ENCODE results near the gene SLC16A8.
"Not testable (repeated sequence)": the region's sequence is repeated elsewhere in the genome, so short reads cannot be mapped to it uniquely, and the experiment has no call there.

SLC16A8 gene, protein sequence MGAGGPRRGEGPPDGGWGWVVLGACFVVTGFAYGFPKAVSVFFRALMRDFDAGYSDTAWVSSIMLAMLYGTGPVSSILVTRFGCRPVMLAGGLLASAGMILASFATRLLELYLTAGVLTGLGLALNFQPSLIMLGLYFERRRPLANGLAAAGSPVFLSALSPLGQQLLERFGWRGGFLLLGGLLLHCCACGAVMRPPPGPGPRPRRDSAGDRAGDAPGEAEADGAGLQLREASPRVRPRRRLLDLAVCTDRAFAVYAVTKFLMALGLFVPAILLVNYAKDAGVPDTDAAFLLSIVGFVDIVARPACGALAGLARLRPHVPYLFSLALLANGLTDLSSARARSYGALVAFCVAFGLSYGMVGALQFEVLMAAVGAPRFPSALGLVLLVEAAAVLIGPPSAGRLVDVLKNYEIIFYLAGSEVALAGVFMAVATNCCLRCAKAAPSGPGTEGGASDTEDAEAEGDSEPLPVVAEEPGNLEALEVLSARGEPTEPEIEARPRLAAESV

DNA sequence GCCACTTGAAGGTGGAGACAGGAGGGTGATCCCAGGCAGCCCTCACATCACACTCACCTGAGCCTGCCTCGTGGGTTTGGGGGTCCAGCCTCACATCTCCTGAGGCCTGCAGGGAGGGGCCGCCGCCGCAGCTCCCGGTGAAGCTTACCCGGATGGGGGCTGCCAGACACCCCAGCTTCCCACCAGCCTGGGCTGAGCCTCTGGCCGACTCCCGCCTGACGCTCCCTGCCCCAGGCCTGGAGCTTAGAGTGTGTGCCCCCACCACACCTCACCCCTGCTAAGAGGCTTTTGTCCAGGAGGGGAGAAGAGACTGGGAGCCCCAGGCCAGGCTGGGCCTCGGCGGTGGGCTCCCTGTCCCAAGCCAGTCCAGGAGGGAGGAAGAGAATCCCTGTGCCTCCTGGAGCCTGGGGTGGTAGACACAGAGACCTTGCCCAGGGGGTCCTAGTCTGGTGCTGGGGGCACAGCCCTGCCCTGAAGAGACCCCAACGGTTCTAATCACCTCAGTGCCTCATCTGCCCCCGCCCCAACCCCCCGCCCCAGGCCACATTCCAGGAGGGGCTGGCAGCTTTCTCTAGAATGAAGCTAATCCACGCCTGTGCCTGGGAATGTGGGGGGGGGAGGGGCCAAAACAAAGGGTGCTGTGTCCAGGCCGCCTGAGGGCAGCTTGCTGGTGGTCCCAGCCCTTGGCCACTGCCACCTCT lies at the start of gene SLC16A8:
Gene SLC16A8, minus strand, starts transcription at position 254 of the 701 bp plus-strand sequence. CDS start 1,311 bp downstream, outside the sequence.
- DNase-seq, result no peak

DNA sequence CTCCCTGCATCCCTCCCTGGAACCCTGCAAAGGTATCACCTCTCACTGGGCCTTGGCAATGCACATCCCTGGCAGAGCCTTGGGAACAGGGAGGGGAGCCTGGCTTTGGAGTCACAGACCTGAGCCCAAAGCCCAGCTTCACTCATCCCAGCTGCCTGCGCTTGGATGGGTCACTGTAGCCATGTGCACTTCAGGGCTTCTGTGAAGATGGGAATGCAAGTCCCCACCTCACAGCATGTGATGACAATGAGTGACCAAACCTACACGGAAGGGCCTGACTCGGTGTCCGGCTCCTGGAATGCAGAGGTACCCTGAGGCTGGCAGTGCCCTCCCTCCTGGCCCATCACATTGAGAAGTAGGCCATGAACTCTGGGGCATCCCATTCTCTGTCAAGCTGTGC lies 49.3 kb upstream of the SLC16A8 start:
- no peak for DNase-seq

GRCh38 chr22:38132794-38133193 lies 48.8 kb upstream of the SLC16A8 start:
- DNase-seq, result no peak

DNA sequence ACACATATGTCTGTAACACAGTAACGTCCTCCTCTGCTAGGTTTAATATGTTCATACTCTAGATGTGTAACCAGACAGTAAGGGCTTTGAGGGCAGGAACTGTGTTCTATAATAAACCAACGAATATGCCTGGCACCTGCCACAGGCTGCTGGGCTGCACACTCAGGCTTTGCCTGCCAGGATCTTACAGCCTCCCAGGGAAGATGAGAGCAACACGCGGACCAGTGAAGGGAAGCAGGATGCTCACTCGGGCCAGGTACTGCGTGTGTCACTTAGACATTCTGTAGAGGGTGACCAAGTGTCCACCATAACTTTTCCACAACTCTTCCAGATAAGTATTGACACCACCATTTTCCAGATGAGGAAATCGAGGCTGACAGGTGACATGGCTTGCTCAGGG lies 48.2 kb upstream of the SLC16A8 start:
- DNase-seq, result no peak

- no peak for DNase-seq
Observed at GRCh38 chr22:38131399-38131798, 47.4 kb upstream of the SLC16A8 start.

DNA sequence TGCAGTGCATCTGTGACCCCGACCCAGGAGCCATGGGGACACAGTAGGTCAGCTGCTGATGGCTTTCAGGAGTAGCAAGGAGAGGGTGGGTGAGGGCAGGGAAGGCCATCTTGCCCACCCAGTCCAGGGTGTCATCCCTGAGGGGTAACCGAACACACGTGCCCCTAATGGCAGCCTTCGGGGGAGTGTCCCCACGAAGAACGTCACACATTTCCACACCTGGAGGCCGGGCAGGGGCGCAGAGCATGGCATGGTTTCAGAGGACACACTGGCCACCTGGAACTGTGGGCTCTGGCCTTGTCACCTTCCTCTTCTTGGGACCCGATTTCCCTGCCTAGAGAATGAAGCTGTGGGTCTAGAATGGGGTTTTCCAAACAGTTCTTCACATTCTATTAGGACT lies 45.9 kb upstream of the SLC16A8 start:
- no peak for DNase-seq

DNA sequence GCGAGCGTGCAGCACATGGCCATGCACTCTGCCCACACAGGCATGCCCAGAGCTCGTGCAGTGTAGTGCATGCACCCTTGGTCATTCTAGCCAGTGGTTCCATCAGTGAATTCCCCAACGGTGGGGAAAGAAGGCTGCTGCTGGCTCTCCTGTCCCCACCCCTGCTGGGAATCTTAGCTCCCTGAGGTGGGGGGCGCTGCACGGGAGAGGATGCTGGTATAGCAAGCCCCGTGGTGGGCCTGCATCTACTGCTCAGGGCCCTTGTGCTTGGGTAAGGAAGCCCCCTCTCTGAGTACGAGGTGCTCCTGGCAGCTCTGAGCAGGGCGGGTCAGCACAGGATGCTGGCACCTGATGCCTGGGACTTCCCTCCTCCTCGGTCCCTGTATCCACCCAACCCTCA lies 45.0 kb upstream of the SLC16A8 start:
- DNase-seq, result no peak

DNA sequence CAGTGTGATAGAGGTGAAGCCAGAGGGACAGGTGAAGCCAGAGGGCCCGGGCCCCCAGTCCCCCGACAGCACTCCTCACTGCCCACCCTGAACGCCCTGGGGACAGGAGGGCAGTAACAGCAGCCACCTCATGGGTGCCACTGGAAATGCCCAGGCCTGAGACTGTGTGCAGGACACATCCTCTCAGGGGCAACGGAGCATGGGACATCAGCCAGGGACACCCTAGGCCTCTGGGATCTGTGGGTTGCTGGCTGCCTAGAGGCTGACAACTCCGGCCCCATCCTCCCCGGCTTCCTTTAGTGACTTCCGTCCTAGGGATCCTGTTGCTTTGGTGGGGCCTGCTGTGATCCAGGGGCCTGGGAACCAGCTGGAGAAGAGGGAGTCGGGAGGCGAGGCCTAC lies 43.9 kb upstream of the SLC16A8 start:
- DNase-seq, result no peak

DNA sequence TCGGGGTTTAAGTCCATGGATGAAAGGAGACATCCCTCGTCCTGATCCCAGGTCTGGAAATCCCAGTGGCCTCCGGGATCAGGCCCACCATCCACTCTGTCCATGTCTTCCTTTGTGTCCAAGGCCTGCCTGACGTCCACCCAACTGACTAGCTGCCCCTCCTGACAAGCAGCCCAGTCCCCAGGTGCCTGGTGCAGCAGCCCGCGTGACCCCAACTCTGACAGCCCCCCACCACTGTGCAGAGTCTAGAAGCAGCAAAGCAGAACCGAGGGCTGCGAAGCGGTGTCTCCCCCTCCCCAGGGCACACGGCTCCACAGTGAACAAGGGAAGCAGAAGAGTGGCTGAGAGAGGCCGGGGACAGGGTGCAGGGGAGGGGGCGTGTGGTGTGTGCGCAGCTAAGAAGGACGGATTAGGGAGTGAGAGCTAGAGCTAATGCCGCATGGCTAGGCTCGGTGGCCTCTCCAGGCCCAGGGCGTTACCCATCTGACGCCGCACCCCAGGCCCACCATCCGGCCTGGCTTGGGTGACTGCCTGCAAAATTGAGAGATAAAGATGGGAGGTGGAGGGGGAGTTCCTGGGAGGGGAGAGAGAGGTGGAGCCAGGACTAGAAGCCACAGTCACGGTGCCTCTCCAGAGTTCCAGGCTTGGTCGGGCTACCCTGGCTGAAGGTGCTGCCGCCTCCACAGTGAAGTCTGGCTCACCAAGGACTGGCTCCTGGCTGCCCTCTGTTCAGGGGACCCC lies 43.1 kb upstream of the SLC16A8 start:
- DNase-seq, result no peak

DNA sequence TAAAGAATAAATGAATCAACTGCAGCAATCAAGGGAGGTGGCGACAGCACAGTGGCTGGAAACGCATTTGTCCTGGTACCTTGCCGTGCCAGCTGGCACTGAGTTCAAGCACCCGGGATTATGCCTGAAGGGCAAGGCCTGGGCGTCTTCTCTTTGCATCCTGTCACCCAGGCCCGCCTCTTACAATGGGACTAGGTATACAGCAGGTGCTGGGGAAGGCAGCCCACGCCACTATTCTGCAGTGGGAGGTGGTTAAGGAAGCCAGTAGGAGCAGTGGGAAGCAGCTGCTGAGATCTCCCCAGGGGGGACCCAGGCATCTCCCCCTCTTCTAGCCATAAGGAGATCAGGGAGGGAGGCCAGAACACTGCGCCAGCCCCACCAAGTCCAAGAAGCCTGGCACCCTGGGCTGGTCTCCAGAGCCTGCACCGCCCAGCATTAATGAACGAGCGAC lies 41.8 kb upstream of the SLC16A8 start:
- no peak for DNase-seq

GRCh38 chr22:38125038-38125610 lies 41.1 kb upstream of the SLC16A8 start:
- DNase-seq, result no peak

GRCh38 chr22:38124236-38124974 lies 40.4 kb upstream of the SLC16A8 start:
- no peak for DNase-seq

GRCh38 chr22:38122616-38123015 lies 38.6 kb upstream of the SLC16A8 start:
- DNase-seq, result no peak

- no peak for DNase-seq
Observed at GRCh38 chr22:38120359-38121110, 36.6 kb upstream of the SLC16A8 start.

DNA sequence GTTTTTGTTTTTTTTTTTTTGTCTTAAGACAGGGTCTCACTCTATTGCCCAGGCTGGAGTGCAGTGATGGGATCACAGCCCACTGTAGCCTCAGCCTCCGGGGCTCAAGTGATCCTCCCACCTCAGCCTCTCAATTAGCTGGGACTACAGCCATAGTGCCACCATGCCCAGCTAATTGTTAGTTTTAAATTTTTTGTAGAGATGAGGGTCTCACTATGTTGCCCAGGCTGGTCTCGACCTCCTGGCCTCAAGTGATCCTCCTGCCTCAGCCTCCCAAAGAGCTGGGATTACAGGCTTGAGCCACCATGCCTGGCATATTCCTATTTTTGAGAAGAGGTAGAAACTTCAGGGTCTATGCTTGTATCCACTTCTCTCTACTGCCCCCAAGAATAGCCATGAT lies 34.8 kb upstream of the SLC16A8 start:
- DNase-seq, result not testable (repeated sequence)

GRCh38 chr22:38118182-38118581 lies 34.2 kb upstream of the SLC16A8 start:
- no peak for DNase-seq

DNA sequence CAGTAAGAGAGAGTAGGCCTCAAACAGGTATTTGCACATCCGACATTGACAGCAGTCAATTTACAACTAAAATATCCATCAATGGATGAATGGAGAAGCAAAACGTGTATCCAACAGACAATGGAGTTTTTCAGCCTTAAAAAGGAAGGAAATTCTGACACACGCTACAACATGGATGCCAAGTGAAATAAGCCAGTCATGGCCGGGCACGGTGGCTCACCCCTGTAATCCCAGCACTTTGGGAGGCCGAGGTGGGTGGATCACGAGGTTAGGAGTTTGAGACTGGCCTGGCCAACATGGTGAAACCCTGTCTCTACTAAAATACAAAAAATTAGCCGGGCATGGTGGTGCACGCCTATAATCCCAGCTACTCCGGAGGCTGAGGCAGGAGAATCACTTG lies 33.6 kb upstream of the SLC16A8 start:
- not testable (repeated sequence) for DNase-seq

- no peak for DNase-seq
Observed at GRCh38 chr22:38115423-38116205, 31.6 kb upstream of the SLC16A8 start.

DNA sequence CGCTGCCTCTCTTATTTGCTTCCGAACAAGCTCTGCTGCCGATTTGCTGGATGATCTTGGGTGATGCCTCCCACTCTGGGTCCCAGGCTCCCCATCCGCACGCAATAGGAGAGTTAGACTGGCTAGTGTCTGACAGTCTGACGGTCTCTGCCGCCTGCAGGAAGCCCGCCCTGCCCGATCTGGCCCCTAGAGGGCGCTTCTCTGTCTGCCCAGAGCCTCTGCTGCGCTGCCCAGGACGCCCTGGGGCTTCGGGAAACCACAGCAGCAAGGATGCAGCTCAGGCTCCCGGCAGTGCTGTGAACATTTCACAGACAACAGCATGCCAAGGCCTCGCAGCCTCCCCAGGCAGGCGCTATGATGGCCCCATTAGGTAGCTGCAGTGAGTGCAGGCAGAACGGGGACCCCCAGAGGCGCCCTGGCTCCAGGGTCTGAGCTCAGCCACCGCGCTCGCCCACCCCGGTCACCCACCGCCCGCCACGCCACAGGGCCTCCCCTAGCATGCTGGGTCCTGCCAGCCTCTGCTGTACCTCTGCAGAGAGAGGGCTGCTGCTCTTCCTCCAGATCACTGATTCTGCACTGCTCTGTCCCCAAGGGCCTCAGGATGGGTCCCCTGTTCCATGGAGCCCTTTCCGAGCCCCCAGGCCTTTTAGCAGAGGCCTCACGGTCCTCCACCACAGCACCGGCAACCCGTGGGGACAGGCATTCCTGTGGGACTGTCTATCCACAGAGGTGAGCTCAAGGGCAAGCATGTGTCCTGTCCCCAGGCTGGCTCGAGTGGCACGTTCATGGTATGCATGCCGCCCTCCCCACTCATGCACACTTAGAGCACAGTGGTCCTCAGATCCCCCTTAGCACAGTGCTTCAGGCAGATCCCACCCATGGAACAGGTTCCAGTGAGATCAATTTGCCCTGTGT lies 30.8 kb upstream of the SLC16A8 start:
- DNase-seq, result peak; percentile 69
